WTC11 (cell line): ENCODE measurements around the gene KCNMB4. TPM values are rescaled to one million over a fixed set of nuclear protein-coding genes. Genes with fewer than 3 reads are reported as not detected.

Experiments used
- ATAC-seq: fragments of 200-7000 bp; cut with Tn5 transposase; 2 replicates; pipeline ENCODE4 v1.10.0; 2021; ENCODE audit warnings: mild to moderate bottlenecking, moderate library complexity
- CTCF ChIA-PET: fragments of 300-600 bp; sonication (Branson Sonifier 250); formaldehyde crosslinking; loops from one replicate; lab custom pipeline; 2021; ENCODE audit warnings: antibody characterized with exemption; lab: Charles Lee
- POLR2A ChIA-PET: fragments of 350-600 bp; sonication (Branson Sonifier 250); formaldehyde crosslinking; loops from one replicate; lab custom pipeline; 2021; ENCODE audit warnings: antibody characterized with exemption; lab: Charles Lee
- DNase-seq: peaks from one replicate; pipeline ENCODE4 v3.0.0; 2021; ENCODE audit warnings: low spot score
- H3K27ac Mint-ChIP-seq: 2 replicates; pipeline ENCODE4 v1.8.0; 2021; ENCODE audit warnings: mixed read lengths
- H3K27me3 Mint-ChIP-seq: 2 replicates; pipeline ENCODE4 v1.8.0; 2021; ENCODE audit warnings: low read depth, mild to moderate bottlenecking, moderate library complexity, mixed read lengths
- H3K36me3 Mint-ChIP-seq: 2 replicates; pipeline ENCODE4 v1.8.0; 2021; ENCODE audit warnings: mixed read lengths
- H3K4me1 Mint-ChIP-seq: 2 replicates; pipeline ENCODE4 v1.8.0; 2022; ENCODE audit warnings: mixed read lengths
- H3K4me3 Mint-ChIP-seq: 2 replicates; pipeline ENCODE4 v1.8.0; 2021; ENCODE audit warnings: mild to moderate bottlenecking, moderate library complexity, mixed read lengths
- H3K9me3 Mint-ChIP-seq: 2 replicates; pipeline ENCODE4 v1.8.0; 2021; ENCODE audit warnings: mixed read lengths
- ETV6 ChIP-seq: sonication (generic); formaldehyde crosslinking; IDR thresholded peaks from 2 replicates; pipeline ENCODE4 v1.8.1; 2022; ENCODE audit warnings: mild to moderate bottlenecking, missing genetic modification reagents
- GRHL2 ChIP-seq: fragments of 250-450 bp; sonication (Bioruptor Pico); IDR thresholded peaks from 2 replicates; pipeline ENCODE4 v1.8.0; 2022; ENCODE audit warnings: mild to moderate bottlenecking, moderate library complexity; ENCODE audit not compliant: insufficient replicate concordance, severe bottlenecking
- GTF2I ChIP-seq: fragments of 250-450 bp; sonication (Bioruptor Pico); conservative IDR thresholded peaks from 2 replicates; pipeline ENCODE4 v1.4.0; 2021; ENCODE audit warnings: mild to moderate bottlenecking
- HMGA2 ChIP-seq: fragments of 250-450 bp; sonication (Bioruptor Pico); IDR thresholded peaks from 2 replicates; pipeline ENCODE4 v1.4.0; 2021; ENCODE audit warnings: mild to moderate bottlenecking, moderate library complexity
- JAZF1 ChIP-seq: fragments of 250-450 bp; sonication (Bioruptor Pico); IDR thresholded peaks from 2 replicates; pipeline ENCODE4 v1.9.0; 2021; ENCODE audit warnings: moderate library complexity, mild to moderate bottlenecking, inconsistent platforms
- MXD4 ChIP-seq: fragments of 250-450 bp; sonication (Bioruptor Pico); IDR thresholded peaks from 2 replicates; pipeline ENCODE4 v1.8.0; 2021; ENCODE audit warnings: mild to moderate bottlenecking, moderate library complexity, borderline replicate concordance
- OVOL2 ChIP-seq: fragments of 250-450 bp; sonication (Bioruptor Pico); IDR thresholded peaks from 2 replicates; pipeline ENCODE4 v1.9.0; 2021; ENCODE audit warnings: mild to moderate bottlenecking, borderline replicate concordance
- RELA ChIP-seq: sonication (generic); formaldehyde crosslinking; IDR thresholded peaks from 2 replicates; pipeline ENCODE4 v1.8.1; 2022; ENCODE audit warnings: missing genetic modification reagents, mild to moderate bottlenecking, borderline replicate concordance
- ZNF121 ChIP-seq: sonication (generic); formaldehyde crosslinking; IDR thresholded peaks from 2 replicates; pipeline ENCODE4 v1.8.0; 2023; ENCODE audit warnings: missing genetic modification reagents
- ZNF219 ChIP-seq: sonication (generic); formaldehyde crosslinking; IDR thresholded peaks from 2 replicates; pipeline ENCODE4 v1.8.0; 2023; ENCODE audit warnings: missing genetic modification reagents, mild to moderate bottlenecking, borderline replicate concordance
- ZNF396 ChIP-seq: fragments of 250-450 bp; sonication (Bioruptor Pico); IDR thresholded peaks from 2 replicates; pipeline ENCODE4 v1.8.0; 2021; ENCODE audit warnings: mild to moderate bottlenecking, moderate library complexity, borderline replicate concordance
- total RNA-seq: library from RNA; stranded (reverse); gene quantifications from 3 replicates; pipeline ENCODE4 v1.2.3, GENCODE V29; 2021
- TF ChIP-seq, protein P1 (sequence below): sonication (generic); formaldehyde crosslinking; IDR thresholded peaks from 2 replicates; pipeline ENCODE4 v1.8.1; 2022; ENCODE audit warnings: low read depth, mild to moderate bottlenecking, moderate library complexity, missing genetic modification reagents, borderline replicate concordance
- TF ChIP-seq, protein P2 (sequence below): fragments of 200-600 bp; IDR thresholded peaks from 2 replicates; pipeline ENCODE4 v1.8.0; 2022; ENCODE audit warnings: antibody characterized with exemption
- TF ChIP-seq, protein P3 (sequence below): sonication (generic); formaldehyde crosslinking; IDR thresholded peaks from 2 replicates; pipeline ENCODE4 v1.8.1; 2023; ENCODE audit warnings: mild to moderate bottlenecking, moderate library complexity, missing genetic modification reagents
- TF ChIP-seq, protein P4 (sequence below): sonication (generic); formaldehyde crosslinking; IDR thresholded peaks from 2 replicates; pipeline ENCODE4 v1.8.1; 2023; ENCODE audit warnings: mild to moderate bottlenecking, missing genetic modification reagents
- TF ChIP-seq, protein P5 (sequence below): sonication (generic); formaldehyde crosslinking; IDR thresholded peaks from 2 replicates; pipeline ENCODE4 v1.8.0; 2023; ENCODE audit warnings: missing genetic modification reagents, mild to moderate bottlenecking, borderline replicate concordance

KCNMB4 gene
- total RNA-seq, 1 experiment from 2014 or later = 23.3 TPM

DNA sequence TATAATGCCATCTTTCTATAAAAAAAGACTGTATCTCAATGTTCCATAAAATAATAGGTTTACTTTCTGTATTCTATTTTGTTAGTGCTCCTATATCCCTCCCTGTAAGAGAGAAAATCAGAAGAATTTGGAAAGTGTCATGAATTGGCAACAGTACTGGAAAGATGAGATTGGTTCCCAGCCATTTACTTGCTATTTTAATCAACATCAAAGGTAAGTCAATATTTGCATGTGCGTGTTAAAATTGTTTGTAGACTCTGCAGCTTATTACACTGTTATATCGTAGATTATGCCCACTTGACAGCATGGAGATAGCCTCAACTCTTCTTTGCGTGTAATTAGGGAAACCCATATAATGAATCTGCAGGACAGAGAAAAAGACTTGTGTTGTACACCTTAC is 34.0 kb downstream of the KCNMB4 start:
- H3K36me3 Mint-ChIP-seq = peaks cover 57% of the 10 kb centered on the region
- ATAC-seq (no peak), DNase-seq (no peak)
- no peaks in the 10 kb centered on the region for H3K9me3 Mint-ChIP-seq
- no peaks in the 10 kb centered on the region for H3K27me3 Mint-ChIP-seq
- TF ChIP-seq ETV6 (CRISPR knock-in tag) = no peak
- TF ChIP-seq, protein P1, sequence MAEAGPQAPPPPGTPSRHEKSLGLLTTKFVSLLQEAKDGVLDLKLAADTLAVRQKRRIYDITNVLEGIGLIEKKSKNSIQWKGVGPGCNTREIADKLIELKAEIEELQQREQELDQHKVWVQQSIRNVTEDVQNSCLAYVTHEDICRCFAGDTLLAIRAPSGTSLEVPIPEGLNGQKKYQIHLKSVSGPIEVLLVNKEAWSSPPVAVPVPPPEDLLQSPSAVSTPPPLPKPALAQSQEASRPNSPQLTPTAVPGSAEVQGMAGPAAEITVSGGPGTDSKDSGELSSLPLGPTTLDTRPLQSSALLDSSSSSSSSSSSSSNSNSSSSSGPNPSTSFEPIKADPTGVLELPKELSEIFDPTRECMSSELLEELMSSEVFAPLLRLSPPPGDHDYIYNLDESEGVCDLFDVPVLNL (CRISPR knock-in tag) = no peak
- TF ChIP-seq GTF2I (CRISPR knock-in tag) = no peak
- no peak for TF ChIP-seq HMGA2 (CRISPR knock-in tag)
- no peak for TF ChIP-seq GRHL2 (CRISPR knock-in tag)
- TF ChIP-seq, protein P2, sequence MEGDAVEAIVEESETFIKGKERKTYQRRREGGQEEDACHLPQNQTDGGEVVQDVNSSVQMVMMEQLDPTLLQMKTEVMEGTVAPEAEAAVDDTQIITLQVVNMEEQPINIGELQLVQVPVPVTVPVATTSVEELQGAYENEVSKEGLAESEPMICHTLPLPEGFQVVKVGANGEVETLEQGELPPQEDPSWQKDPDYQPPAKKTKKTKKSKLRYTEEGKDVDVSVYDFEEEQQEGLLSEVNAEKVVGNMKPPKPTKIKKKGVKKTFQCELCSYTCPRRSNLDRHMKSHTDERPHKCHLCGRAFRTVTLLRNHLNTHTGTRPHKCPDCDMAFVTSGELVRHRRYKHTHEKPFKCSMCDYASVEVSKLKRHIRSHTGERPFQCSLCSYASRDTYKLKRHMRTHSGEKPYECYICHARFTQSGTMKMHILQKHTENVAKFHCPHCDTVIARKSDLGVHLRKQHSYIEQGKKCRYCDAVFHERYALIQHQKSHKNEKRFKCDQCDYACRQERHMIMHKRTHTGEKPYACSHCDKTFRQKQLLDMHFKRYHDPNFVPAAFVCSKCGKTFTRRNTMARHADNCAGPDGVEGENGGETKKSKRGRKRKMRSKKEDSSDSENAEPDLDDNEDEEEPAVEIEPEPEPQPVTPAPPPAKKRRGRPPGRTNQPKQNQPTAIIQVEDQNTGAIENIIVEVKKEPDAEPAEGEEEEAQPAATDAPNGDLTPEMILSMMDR = no peak
- no peak for TF ChIP-seq ZNF219 (CRISPR knock-in tag)
- TF ChIP-seq ZNF121 (CRISPR knock-in tag) = no peak
- TF ChIP-seq RELA (CRISPR knock-in tag) = no peak
- TF ChIP-seq, protein P3, sequence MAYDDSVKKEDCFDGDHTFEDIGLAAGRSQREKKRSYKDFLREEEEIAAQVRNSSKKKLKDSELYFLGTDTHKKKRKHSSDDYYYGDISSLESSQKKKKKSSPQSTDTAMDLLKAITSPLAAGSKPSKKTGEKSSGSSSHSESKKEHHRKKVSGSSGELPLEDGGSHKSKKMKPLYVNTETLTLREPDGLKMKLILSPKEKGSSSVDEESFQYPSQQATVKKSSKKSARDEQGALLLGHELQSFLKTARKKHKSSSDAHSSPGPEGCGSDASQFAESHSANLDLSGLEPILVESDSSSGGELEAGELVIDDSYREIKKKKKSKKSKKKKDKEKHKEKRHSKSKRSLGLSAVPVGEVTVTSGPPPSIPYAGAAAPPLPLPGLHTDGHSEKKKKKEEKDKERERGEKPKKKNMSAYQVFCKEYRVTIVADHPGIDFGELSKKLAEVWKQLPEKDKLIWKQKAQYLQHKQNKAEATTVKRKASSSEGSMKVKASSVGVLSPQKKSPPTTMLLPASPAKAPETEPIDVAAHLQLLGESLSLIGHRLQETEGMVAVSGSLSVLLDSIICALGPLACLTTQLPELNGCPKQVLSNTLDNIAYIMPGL (CRISPR knock-in tag) = no peak
- TF ChIP-seq, protein P4, sequence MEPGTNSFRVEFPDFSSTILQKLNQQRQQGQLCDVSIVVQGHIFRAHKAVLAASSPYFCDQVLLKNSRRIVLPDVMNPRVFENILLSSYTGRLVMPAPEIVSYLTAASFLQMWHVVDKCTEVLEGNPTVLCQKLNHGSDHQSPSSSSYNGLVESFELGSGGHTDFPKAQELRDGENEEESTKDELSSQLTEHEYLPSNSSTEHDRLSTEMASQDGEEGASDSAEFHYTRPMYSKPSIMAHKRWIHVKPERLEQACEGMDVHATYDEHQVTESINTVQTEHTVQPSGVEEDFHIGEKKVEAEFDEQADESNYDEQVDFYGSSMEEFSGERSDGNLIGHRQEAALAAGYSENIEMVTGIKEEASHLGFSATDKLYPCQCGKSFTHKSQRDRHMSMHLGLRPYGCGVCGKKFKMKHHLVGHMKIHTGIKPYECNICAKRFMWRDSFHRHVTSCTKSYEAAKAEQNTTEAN (CRISPR knock-in tag) = no peak
- no peak for TF ChIP-seq JAZF1 (CRISPR knock-in tag)
- no peak for TF ChIP-seq OVOL2 (CRISPR knock-in tag)
- TF ChIP-seq, protein P5, sequence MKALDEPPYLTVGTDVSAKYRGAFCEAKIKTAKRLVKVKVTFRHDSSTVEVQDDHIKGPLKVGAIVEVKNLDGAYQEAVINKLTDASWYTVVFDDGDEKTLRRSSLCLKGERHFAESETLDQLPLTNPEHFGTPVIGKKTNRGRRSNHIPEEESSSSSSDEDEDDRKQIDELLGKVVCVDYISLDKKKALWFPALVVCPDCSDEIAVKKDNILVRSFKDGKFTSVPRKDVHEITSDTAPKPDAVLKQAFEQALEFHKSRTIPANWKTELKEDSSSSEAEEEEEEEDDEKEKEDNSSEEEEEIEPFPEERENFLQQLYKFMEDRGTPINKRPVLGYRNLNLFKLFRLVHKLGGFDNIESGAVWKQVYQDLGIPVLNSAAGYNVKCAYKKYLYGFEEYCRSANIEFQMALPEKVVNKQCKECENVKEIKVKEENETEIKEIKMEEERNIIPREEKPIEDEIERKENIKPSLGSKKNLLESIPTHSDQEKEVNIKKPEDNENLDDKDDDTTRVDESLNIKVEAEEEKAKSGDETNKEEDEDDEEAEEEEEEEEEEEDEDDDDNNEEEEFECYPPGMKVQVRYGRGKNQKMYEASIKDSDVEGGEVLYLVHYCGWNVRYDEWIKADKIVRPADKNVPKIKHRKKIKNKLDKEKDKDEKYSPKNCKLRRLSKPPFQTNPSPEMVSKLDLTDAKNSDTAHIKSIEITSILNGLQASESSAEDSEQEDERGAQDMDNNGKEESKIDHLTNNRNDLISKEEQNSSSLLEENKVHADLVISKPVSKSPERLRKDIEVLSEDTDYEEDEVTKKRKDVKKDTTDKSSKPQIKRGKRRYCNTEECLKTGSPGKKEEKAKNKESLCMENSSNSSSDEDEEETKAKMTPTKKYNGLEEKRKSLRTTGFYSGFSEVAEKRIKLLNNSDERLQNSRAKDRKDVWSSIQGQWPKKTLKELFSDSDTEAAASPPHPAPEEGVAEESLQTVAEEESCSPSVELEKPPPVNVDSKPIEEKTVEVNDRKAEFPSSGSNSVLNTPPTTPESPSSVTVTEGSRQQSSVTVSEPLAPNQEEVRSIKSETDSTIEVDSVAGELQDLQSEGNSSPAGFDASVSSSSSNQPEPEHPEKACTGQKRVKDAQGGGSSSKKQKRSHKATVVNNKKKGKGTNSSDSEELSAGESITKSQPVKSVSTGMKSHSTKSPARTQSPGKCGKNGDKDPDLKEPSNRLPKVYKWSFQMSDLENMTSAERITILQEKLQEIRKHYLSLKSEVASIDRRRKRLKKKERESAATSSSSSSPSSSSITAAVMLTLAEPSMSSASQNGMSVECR = no peak
- TF ChIP-seq ZNF396 (CRISPR knock-in tag) = no peak
- no peak for TF ChIP-seq MXD4 (CRISPR knock-in tag)
- ChIA-PET CTCF (no interaction called here), POLR2A (no interaction called here)
- no peak overlapping the region for H3K27ac Mint-ChIP-seq
- H3K4me3 Mint-ChIP-seq = no peak overlapping the region
- no peaks in the 10 kb centered on the region for H3K4me1 Mint-ChIP-seq
